Thyroid gland (tissue), 4 donors: ENCODE data around the gene GTPBP6.

Experiments
- CTCF ChIP-seq, 6 experiments: fragments of 200-600 bp in 3 of 6; fragments of 450-650 bp in 3 of 6; sonication (generic) in 3 of 6; IDR thresholded peaks; one replicate each; pipeline ENCODE4 v1.5.1; 2016 to 2019; ENCODE audit warnings: antibody characterized with exemption in 6 of 6, mild to moderate bottlenecking in 2 of 6, inconsistent platforms in 1 of 6, moderate library complexity in 1 of 6
- POLR2A ChIP-seq, 2 donors: fragments of 450-650 bp; IDR thresholded peaks; one replicate each; pipeline ENCODE4 v1.6.1; 2017; ENCODE audit warnings: antibody characterized with exemption in 2 of 2, mild to moderate bottlenecking in 2 of 2, moderate library complexity in 1 of 2

- no peak for TF ChIP-seq CTCF (IDR thresholded peaks at IDR 0.05)
- TF ChIP-seq POLR2A (IDR thresholded peaks at IDR 0.05) = no peak
These were observed 15.2 kb upstream of the GTPBP6 start for GRCh38 chrX:333611-334311.
